ENCODE data around the gene IKZF4.

DNA sequence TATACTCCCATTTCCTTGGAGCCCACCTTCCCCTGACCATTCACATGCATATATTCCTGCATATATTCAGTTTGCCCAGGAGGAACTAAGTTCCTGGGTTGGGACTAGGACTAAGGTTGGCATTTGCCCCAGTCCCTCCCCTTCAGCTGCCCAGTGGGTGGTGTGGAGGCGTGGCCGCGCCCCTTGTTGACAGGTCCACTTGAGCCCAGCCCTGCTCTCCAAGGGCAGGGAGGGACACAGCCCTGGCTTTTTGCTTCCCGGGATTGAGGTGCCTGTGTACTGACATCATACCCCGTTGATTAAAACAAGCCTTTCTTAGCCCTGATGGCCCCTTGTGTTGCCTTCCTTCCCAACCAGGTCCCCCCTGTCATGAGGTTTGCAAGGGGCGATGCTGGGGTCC is 66.4 kb downstream of the IKZF4 start:
- TF ChIP-seq, protein P1, sequence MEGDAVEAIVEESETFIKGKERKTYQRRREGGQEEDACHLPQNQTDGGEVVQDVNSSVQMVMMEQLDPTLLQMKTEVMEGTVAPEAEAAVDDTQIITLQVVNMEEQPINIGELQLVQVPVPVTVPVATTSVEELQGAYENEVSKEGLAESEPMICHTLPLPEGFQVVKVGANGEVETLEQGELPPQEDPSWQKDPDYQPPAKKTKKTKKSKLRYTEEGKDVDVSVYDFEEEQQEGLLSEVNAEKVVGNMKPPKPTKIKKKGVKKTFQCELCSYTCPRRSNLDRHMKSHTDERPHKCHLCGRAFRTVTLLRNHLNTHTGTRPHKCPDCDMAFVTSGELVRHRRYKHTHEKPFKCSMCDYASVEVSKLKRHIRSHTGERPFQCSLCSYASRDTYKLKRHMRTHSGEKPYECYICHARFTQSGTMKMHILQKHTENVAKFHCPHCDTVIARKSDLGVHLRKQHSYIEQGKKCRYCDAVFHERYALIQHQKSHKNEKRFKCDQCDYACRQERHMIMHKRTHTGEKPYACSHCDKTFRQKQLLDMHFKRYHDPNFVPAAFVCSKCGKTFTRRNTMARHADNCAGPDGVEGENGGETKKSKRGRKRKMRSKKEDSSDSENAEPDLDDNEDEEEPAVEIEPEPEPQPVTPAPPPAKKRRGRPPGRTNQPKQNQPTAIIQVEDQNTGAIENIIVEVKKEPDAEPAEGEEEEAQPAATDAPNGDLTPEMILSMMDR (IDR thresholded peaks at IDR 0.05) = no peak
- TF ChIP-seq EZH2 (IDR thresholded peaks at IDR 0.05) = no peak

Measured in neural progenitor cell (in vitro differentiated cells).